RWPE1 (cell line): ENCODE results near the gene CDCA8.

Experiments
- CTCF ChIA-PET: fragments of 350-600 bp; sonication (Branson Sonifier 250); formaldehyde crosslinking; extraction: SDS; loops from one replicate; lab custom pipeline; 2021; lab: Yijun Ruan, JAX
- POLR2A ChIA-PET: fragments of 400-600 bp; formaldehyde crosslinking; extraction: SDS; loops from one replicate; lab custom pipeline; 2020; ENCODE audit warnings: antibody characterized with exemption; ENCODE audit not compliant: low non-redundant PET; lab: Yijun Ruan, JAX
- DNase-seq: peaks from one replicate; pipeline ENCODE4 v3.0.0; 2012; ENCODE audit warnings: low spot score
- H3K27ac ChIP-seq: fragments of 450-650 bp; 2 replicates; pipeline ENCODE4 v1.5.1; 2017
- TF ChIP-seq, protein P1 (sequence below): fragments of 450-650 bp; conservative IDR thresholded peaks from 2 replicates; pipeline ENCODE4 v1.5.1; 2017; ENCODE audit warnings: low read depth, mild to moderate bottlenecking

Gene CDCA8

DNA sequence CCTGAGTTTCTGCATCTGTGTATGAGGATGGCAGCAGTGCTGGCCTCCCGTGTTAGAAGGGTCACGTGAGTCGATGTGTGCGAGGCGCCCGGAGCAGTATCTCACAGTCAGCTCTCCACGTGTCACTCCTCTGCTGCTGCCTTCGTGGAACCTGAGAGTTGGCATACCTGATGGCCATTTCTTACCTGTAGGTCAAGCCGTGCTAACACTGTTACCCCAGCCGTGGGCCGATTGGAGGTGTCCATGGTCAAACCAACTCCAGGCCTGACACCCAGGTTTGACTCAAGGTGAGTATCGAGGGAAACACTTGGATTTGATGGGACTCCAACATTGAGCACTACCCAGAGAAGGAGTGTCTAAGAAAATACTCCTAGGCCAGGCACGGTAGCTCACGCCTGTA, 10.7 kb downstream of the CDCA8 start:
- DNase-seq: no peak
- no peak overlapping the region for H3K27ac ChIP-seq
- ChIA-PET CTCF (no interaction called here), POLR2A (no interaction called here)
- TF ChIP-seq, protein P1, sequence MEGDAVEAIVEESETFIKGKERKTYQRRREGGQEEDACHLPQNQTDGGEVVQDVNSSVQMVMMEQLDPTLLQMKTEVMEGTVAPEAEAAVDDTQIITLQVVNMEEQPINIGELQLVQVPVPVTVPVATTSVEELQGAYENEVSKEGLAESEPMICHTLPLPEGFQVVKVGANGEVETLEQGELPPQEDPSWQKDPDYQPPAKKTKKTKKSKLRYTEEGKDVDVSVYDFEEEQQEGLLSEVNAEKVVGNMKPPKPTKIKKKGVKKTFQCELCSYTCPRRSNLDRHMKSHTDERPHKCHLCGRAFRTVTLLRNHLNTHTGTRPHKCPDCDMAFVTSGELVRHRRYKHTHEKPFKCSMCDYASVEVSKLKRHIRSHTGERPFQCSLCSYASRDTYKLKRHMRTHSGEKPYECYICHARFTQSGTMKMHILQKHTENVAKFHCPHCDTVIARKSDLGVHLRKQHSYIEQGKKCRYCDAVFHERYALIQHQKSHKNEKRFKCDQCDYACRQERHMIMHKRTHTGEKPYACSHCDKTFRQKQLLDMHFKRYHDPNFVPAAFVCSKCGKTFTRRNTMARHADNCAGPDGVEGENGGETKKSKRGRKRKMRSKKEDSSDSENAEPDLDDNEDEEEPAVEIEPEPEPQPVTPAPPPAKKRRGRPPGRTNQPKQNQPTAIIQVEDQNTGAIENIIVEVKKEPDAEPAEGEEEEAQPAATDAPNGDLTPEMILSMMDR: no peak

DNA sequence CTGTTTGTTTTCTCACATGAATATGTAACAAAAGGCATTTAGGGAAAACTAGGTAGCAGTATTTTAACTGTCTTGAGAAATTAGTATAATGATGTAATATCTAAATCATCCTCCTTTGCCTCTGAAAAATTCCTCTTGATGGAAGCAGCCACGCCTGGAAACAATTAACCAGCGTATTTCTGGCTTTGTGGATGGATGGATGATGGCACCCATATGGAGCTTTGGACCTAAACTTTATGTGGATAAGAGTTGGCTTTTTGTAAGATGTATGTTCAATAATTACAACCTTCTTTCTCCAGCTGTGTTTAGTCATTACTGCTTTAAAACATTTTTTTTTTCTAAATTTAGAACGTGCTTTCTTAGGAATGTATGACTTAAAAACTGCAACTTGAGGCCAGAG, 12.7 kb downstream of the CDCA8 start:
- ChIA-PET POLR2A (no interaction called here), CTCF (interaction anchor here (0.6 kb wide), 1 partner anchor 463 kb away, joined by 3 read pairs; no protein-coding TSS in a partner anchor)
- TF ChIP-seq, protein P1: no peak
- no peak for DNase-seq
- H3K27ac ChIP-seq: no peak overlapping the region

DNA sequence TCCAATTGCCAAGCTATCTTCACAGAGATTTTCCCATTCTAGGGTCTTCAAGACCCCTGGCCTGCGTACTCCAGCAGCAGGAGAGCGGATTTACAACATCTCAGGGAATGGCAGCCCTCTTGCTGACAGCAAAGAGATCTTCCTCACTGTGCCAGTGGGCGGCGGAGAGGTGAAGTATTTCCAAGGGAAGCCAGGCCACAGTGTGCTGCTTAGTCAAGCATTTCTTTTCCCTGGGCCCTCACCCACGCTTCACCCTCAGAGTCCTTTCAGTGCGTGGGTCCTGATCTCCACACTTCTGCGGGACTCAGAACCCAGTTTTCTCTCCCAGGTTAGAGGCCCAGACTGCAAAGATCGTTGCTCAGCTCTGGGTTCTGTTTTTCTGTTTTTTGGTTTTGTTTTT, 13.1 kb downstream of the CDCA8 start:
- ChIA-PET CTCF (no interaction called here), POLR2A (no interaction called here)
- H3K27ac ChIP-seq: no peak overlapping the region
- TF ChIP-seq, protein P1: no peak
- no peak for DNase-seq

DNA sequence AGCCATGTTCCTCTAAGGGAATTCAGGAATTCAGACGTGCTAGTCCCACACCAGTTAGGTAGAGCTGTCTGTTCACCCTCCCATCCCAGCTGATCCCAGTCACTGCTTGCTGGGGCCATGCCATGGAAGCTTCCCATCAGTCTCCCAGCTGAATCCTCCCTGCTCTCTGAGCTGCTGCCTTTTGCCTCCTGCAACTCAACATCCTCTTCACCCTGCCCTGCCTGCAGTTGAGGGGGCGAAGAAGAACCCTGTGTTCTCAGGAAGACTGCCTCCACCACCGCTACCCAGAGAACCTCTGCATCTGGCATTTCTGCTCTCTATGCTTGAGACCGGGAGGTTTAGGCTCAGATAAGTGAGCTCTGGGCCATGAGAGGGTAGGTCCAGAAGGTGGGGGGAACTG, 16.2 kb downstream of the CDCA8 start:
- no peak overlapping the region for H3K27ac ChIP-seq
- TF ChIP-seq, protein P1: no peak
- no peak for DNase-seq
- POLR2A ChIA-PET: no interaction called here
- CTCF ChIA-PET: interaction anchor here (0.8 kb wide), 1 partner anchor 57 kb away, joined by 3 read pairs; the partner anchor contains the start of gene EPHA10

DNA sequence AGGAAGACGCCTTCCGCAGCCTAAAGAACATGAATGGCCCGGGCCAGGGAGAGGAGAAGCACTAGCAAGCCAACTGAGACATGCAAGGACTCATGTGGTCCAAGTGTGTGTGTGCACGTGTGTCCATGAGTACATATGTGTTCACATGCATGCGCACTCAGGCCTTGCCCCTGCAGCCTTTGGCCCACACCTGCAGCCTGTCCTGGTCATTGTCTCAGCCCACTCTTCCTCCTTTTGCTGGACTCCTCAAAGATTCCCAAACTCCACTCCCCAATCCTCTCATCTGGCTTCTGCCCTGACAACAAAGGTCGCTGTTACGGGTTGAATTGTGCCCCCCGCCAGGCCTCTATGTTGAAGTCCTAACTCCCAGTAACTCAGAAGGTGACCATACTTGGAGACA, 21.9 kb downstream of the CDCA8 start:
- POLR2A ChIA-PET: no interaction called here
- CTCF ChIA-PET: no interaction called here
- DNase-seq: no peak
- TF ChIP-seq, protein P1: no peak
- H3K27ac ChIP-seq: no peak overlapping the region

DNA sequence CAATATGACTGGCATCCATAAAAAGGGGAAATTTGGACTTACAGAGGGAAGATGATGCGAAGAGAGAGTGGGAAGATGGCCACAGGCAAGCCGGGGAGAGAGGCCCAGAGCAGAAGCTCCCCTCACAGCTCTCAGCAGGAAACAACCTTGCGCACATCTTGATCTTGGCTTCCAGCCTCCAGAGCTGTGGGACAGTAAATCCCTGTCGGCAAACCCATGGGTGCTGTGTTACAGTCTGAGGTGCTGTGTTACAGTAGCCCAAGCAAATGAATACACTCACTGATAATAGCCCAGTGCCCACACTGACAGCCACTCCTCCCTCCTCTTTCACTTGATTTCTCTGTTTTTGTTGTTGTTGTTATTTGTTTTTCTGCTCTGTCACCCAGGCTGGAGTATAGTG, 22.4 kb downstream of the CDCA8 start:
- ChIA-PET POLR2A (no interaction called here), CTCF (interaction anchor here (0.7 kb wide), 1 partner anchor 105 kb away, joined by 3 read pairs; no protein-coding TSS in a partner anchor)
- TF ChIP-seq, protein P1: no peak
- no peak overlapping the region for H3K27ac ChIP-seq
- DNase-seq: no peak
